Measurements from ENCODE around the gene C12orf43. TPM values are rescaled to one million over a fixed set of nuclear protein-coding genes. Genes with fewer than 3 reads are reported as not detected.
A peak's percentile ranks its signal among the peaks of the same experiment; 100 is the strongest.

C12orf43 gene
- polyA plus RNA-seq, 1 donor (not counting 4 experiments of a cell fraction or from before 2014, with no cell fraction given), result 12.8 TPM

- DNase-seq (ENCODE audit: low read depth, low spot score) (no peak), FAIRE-seq (no peak)
- no peak overlapping the region for H3K27ac ChIP-seq (ENCODE audit: control insufficient read depth, insufficient read depth, low read length)
- no peak overlapping the region for H3K9ac ChIP-seq (ENCODE audit: control insufficient read depth, extremely low read depth, insufficient read depth, low read length)
- H3K4me2 ChIP-seq (ENCODE audit: control insufficient read depth, extremely low read depth, insufficient read depth, low read depth, low read length), result no peak overlapping the region
- H3K27me3 ChIP-seq (ENCODE audit: control insufficient read depth, extremely low read depth, insufficient read depth, low read length), result no peaks in the 10 kb centered on the region
- no peak overlapping the region for H2AFZ ChIP-seq (ENCODE audit: control insufficient read depth, low read length)
- dilution Hi-C loops (cut with MboI; ENCODE audit: extremely low pct_ligation_motif_present, low sequenced_read_pairs), result no loop called here
- H3K9me3 ChIP-seq (ENCODE audit: control insufficient read depth, low read depth, low read length), result no peaks in the 10 kb centered on the region
- H3K4me3 ChIP-seq (ENCODE audit: control insufficient read depth in 2 of 3, extremely low read depth in 1 of 3, insufficient read depth in 2 of 3, low read depth in 1 of 3, low read length in 3 of 3), result no peak overlapping the region
- H3K79me2 ChIP-seq (ENCODE audit: control insufficient read depth, insufficient read depth, low read length), result no peaks in the 10 kb centered on the region
- no peak for TF ChIP-seq EZH2 (IDR thresholded peaks at IDR 0.05; ENCODE audit: low read length)
- no peak for TF ChIP-seq CTCF (optimal IDR thresholded peaks at IDR 0.05 in 1 of 3, IDR thresholded peaks at IDR 0.05 in 1 of 3, conservative IDR thresholded peaks at IDR 0.05 in 1 of 3; ENCODE audit: extremely low read depth in 1 of 3, insufficient read depth in 2 of 3, low read length in 3 of 3)
- H3K4me1 ChIP-seq (ENCODE audit: control insufficient read depth, extremely low read depth, insufficient read depth, low read length), result peaks cover 3% of the 10 kb centered on the region
- H3K36me3 ChIP-seq (ENCODE audit: control insufficient read depth in 2 of 2, extremely low read depth in 1 of 2, insufficient read depth in 2 of 2, low read length in 2 of 2), result no peaks in the 10 kb centered on the region
- no peaks in the 10 kb centered on the region for H3K9me1 ChIP-seq (ENCODE audit: control insufficient read depth, extremely low read depth, insufficient read depth, low read length)
- no peaks in the 10 kb centered on the region for H4K20me1 ChIP-seq (ENCODE audit: control insufficient read depth, extremely low read depth, insufficient read depth, low read length)
Measured at GRCh38 chr12:121061831-121062230, 45.5 kb upstream of the C12orf43 start.

- FAIRE-seq (no peak), DNase-seq (ENCODE audit: low read depth, low spot score) (no peak)
- dilution Hi-C loops (cut with MboI; ENCODE audit: extremely low pct_ligation_motif_present, low sequenced_read_pairs), result no loop called here
- Histone ChIP-seq H3K9ac (ENCODE audit: control insufficient read depth, extremely low read depth, insufficient read depth, low read length) (peak overlapping the region; percentile 58), H3K9me1 (ENCODE audit: control insufficient read depth, extremely low read depth, insufficient read depth, low read length) (no peaks in the 10 kb centered on the region), H3K36me3 (ENCODE audit: control insufficient read depth in 2 of 2, extremely low read depth in 1 of 2, insufficient read depth in 2 of 2, low read length in 2 of 2) (no peaks in the 10 kb centered on the region), H3K4me1 (ENCODE audit: control insufficient read depth, extremely low read depth, insufficient read depth, low read length) (peaks cover 3% of the 10 kb centered on the region), H3K79me2 (ENCODE audit: control insufficient read depth, insufficient read depth, low read length) (no peaks in the 10 kb centered on the region), H3K27me3 (ENCODE audit: control insufficient read depth, extremely low read depth, insufficient read depth, low read length) (no peaks in the 10 kb centered on the region), H3K27ac (ENCODE audit: control insufficient read depth, insufficient read depth, low read length) (peak overlapping the region; percentile 36), H4K20me1 (ENCODE audit: control insufficient read depth, extremely low read depth, insufficient read depth, low read length) (no peaks in the 10 kb centered on the region), H2AFZ (ENCODE audit: control insufficient read depth, low read length) (peak overlapping the region; percentile 89), H3K4me2 (ENCODE audit: control insufficient read depth, extremely low read depth, insufficient read depth, low read depth, low read length) (peak overlapping the region; percentile 87), H3K4me3 (ENCODE audit: control insufficient read depth in 2 of 3, extremely low read depth in 1 of 3, insufficient read depth in 2 of 3, low read depth in 1 of 3, low read length in 3 of 3) (peak overlapping the region in 2 of 3 experiments; percentile 33 to 55), H3K9me3 (ENCODE audit: control insufficient read depth, low read depth, low read length) (no peaks in the 10 kb centered on the region)
- no peak for TF ChIP-seq EZH2 (IDR thresholded peaks at IDR 0.05; ENCODE audit: low read length)
- TF ChIP-seq CTCF (optimal IDR thresholded peaks at IDR 0.05 in 1 of 3, IDR thresholded peaks at IDR 0.05 in 1 of 3, conservative IDR thresholded peaks at IDR 0.05 in 1 of 3; ENCODE audit: extremely low read depth in 1 of 3, insufficient read depth in 2 of 3, low read length in 3 of 3), result peak; percentile 37 to 47 (median 47)
Measured at GRCh38 chr12:121060149-121061001, 44.1 kb upstream of the C12orf43 start.
